T-helper 1 cell treated with Interleukin-12 subunit alpha and Interleukin-12 subunit beta and Interleukin-4 antibody, amounts not matched to agents 30 μg/mL and 1 μg/mL, for 36 hours (primary cell): ENCODE measurements around the gene FAM3B.

Experiments
- H3K27ac Mint-ChIP-seq: one replicate; pipeline ENCODE4 v1.8.0; 2021; ENCODE audit warnings: mild to moderate bottlenecking, mixed read lengths
- H3K27me3 Mint-ChIP-seq: one replicate; pipeline ENCODE4 v1.8.0; 2021; ENCODE audit warnings: low read depth, mixed read lengths
- H3K36me3 Mint-ChIP-seq: one replicate; pipeline ENCODE4 v1.8.0; 2021; ENCODE audit warnings: low read depth, mixed read lengths
- H3K4me1 Mint-ChIP-seq: one replicate; pipeline ENCODE4 v1.8.0; 2021; ENCODE audit warnings: low read depth, mixed read lengths
- H3K4me3 Mint-ChIP-seq: one replicate; pipeline ENCODE4 v1.8.0; 2021; ENCODE audit warnings: mild to moderate bottlenecking, moderate library complexity, mixed read lengths
- H3K9me3 Mint-ChIP-seq: one replicate; pipeline ENCODE4 v1.8.0; 2021; ENCODE audit warnings: mixed read lengths

Gene FAM3B

DNA sequence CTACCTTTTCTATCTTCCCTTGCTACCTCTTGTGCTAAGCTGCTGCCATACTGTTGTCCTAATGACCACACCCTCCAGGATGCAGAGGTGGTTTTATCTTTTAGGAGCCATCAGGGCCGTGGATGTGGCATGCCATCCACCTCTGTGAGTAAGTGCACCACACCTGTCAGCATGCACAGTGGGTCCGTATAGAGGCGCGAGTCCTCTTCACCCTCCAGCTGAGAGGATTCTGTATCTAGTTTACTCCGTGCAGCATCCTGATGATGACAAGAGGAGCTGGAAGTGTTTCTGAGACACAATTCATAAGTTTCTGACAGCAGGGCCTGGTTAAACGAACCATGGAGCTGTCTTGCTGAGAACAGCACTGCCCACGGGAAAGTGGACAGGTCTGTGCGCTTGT, 11.2 kb downstream of the FAM3B start:
- no peak overlapping the region for H3K4me3 Mint-ChIP-seq

DNA sequence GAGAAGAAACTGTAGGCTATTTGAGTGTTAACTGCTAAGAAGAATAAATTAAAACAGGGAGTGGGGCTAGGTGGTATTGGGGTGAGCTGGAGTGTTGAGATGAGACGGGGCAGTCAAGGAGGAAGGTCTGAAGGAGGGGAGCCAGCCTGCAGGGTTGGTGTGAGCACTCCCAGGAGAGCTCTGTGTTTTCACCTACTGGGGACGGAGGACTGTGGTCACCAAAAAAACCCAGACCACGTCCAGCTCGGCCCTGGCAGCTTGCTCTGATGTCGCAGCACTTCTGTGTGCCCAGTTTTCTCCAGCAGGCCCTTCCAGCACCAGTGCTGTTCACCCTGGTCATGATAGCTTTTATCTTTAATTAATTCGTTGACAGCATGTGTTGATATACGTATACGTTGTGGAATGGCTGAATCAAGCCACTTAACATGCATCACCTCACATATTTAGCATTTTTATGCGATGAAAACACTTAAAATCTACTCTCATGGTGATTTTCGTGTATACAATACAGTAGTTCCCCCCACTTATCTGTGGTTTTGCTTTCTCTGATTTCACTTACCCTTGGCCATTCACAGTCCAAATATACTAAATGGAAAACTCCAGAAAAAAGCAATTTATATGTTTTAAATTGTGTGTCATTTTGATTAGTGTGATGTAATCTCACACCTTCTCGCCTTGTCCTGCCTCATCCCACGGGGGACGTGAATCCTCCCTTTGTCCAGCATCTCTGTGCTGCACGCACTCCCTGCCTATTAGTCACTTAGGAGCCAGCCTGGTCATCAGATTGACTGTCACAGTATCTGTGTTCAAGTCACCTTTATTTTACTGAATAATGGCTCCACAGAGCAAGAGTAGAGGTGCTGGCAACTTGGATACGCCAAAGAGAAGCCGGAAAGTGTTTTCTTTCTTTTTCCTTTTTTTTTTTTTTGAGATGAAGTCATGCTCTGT, 12.3 kb downstream of the FAM3B start:
- Mint-ChIP-seq H3K27ac (no peak overlapping the region), H3K36me3 (peaks cover 3% of the 10 kb centered on the region)

More for the DNA sequence above, 11.2 kb downstream of the FAM3B start:
- H3K36me3 Mint-ChIP-seq = no peaks in the 10 kb centered on the region
- H3K9me3 Mint-ChIP-seq = no peaks in the 10 kb centered on the region
- H3K27me3 Mint-ChIP-seq = peaks cover 25% of the 10 kb centered on the region
- H3K4me1 Mint-ChIP-seq = no peaks in the 10 kb centered on the region
- no peak overlapping the region for H3K27ac Mint-ChIP-seq

DNA sequence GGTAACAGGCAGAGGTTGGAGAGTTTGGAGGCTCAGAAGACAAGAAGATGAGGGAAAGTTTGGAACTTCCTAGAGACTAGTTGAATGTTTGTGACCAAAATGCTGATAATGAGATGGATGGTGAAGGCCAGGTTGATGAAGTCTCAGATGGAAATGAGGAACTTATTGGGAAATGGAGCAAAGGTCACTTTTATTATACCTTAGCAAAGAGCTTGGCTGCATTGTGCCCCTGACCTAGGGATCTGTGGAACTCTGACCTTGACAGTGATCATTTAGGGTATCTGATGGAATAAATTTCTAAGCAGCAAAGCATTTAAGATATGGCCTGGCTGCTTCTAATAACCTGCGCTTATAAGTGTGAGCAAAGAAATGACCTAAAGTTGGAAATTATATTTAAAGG, 17.2 kb downstream of the FAM3B start:
- Mint-ChIP-seq H3K27me3 (peaks cover 36% of the 10 kb centered on the region), H3K36me3 (peaks cover 3% of the 10 kb centered on the region), H3K4me3 (no peak overlapping the region), H3K4me1 (no peaks in the 10 kb centered on the region), H3K9me3 (peaks cover 10% of the 10 kb centered on the region), H3K27ac (no peak overlapping the region)

More for the DNA sequence above, 12.3 kb downstream of the FAM3B start:
- Mint-ChIP-seq H3K9me3 (peaks cover 7% of the 10 kb centered on the region), H3K27me3 (peaks cover 36% of the 10 kb centered on the region), H3K4me3 (no peak overlapping the region), H3K4me1 (no peaks in the 10 kb centered on the region)

DNA sequence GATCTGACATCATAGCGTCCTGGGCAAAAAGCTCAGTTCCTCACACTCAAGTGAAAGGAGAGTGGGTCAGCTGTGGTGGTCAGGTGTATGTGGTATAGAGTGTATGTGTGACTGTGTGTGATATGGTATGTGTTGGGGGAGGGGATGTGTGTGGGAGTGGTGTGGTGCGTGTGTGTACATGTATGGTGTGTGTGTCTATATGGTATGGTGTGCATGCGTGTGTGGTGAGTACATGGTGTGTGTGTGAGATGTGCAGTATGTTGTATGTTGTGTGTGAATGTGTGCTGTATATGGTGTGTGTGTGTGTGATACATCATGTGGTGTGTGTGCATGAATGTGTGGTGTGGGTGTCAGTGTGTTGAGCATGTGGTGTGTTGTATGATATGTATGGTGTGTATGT, 20.9 kb downstream of the FAM3B start:
- H3K27ac Mint-ChIP-seq = no peak overlapping the region
- no peak overlapping the region for H3K4me3 Mint-ChIP-seq
- H3K36me3 Mint-ChIP-seq = peaks cover 3% of the 10 kb centered on the region
- no peaks in the 10 kb centered on the region for H3K4me1 Mint-ChIP-seq
- peaks cover 34% of the 10 kb centered on the region for H3K27me3 Mint-ChIP-seq
- peaks cover 15% of the 10 kb centered on the region for H3K9me3 Mint-ChIP-seq

DNA sequence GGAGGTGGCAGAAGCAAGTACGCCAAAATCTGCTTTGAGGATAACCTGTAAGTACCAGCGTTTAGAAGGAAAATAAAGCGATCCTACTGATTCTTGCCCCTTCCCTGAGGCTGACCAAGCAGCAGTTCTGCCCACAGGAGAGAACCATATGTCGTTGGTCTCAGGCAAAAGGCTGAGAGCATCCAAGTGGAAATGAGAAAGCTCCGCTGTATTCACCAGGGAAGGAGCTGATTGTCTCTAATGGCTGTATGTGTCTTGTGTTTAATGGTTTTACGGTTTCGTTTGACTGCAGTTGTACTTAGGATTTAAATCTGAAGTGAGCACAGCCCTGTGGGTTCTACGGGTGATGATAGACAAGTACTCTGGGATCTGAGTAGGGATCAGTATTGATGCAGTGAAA, 21.9 kb downstream of the FAM3B start:
- H3K9me3 Mint-ChIP-seq = peaks cover 13% of the 10 kb centered on the region
- peaks cover 3% of the 10 kb centered on the region for H3K36me3 Mint-ChIP-seq
- no peaks in the 10 kb centered on the region for H3K4me1 Mint-ChIP-seq
- H3K27ac Mint-ChIP-seq = no peak overlapping the region
- H3K4me3 Mint-ChIP-seq = no peak overlapping the region
- peaks cover 24% of the 10 kb centered on the region for H3K27me3 Mint-ChIP-seq

DNA sequence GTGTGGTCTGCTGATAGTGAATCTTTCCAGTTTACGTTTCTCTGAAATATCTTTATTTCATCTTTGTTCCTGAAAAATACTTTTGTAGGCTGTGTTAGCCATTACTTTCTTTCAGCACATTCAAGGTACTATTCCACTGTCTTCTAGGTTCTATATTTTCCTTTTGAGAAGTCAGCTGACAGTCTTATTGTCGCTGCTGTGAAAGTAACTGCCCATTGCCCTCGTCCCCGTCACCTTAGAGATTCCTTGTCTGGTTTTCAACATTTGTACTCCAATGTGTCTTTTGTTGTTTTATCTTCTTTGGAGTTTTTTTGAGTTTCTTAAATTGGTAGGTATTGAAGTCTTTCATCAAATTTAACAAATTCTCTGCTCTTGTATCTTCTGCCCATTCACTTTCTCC, 25.4 kb downstream of the FAM3B start:
- Mint-ChIP-seq H3K27me3 (peaks cover 32% of the 10 kb centered on the region), H3K27ac (no peak overlapping the region), H3K9me3 (peaks cover 6% of the 10 kb centered on the region), H3K4me3 (no peak overlapping the region), H3K4me1 (no peaks in the 10 kb centered on the region), H3K36me3 (no peaks in the 10 kb centered on the region)

DNA sequence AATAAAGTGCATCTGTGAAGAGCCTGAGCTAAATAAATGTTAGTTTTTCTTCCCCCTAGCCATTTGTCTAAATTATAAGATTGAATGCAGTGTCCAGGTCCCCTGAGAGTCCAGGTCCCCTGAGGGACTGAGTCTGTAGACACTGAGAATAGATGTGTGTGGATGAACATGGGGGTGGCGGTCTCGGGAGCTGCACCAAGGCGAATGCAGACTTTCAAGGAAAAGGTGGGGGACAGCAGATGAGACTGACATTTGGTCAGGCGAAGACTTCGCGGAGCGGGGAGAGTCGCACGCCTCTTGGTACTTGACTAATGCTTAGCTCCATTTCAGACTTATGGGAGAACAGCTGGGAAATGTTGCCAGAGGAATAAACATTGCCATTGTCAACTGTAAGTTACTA, 27.5 kb downstream of the FAM3B start:
- no peaks in the 10 kb centered on the region for H3K36me3 Mint-ChIP-seq
- H3K27me3 Mint-ChIP-seq = peaks cover 34% of the 10 kb centered on the region
- H3K9me3 Mint-ChIP-seq = peaks cover 6% of the 10 kb centered on the region
- H3K4me3 Mint-ChIP-seq = no peak overlapping the region
- no peaks in the 10 kb centered on the region for H3K4me1 Mint-ChIP-seq
- H3K27ac Mint-ChIP-seq = no peak overlapping the region

DNA sequence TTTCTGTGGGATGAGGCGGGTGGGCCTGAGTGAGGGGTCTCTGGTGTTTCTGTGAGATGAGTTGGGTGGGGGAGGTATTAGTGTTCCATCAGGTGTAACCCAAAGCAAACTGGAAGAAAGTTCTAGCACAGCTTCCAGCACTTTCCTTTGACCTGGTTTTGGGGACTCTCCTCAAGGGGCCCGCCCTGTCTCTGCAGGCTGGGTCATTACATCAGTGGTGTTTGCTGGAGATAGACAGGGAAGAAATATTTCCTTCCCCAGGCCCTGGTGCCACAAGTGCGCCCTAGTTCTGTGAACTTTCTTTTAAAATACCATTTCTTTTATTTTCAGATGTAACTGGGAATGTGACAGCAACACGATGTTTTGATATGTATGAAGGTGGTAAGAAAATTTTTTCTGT, 28.8 kb downstream of the FAM3B start:
- peaks cover 6% of the 10 kb centered on the region for H3K9me3 Mint-ChIP-seq
- no peak overlapping the region for H3K27ac Mint-ChIP-seq
- H3K4me3 Mint-ChIP-seq = no peak overlapping the region
- H3K36me3 Mint-ChIP-seq = no peaks in the 10 kb centered on the region
- peaks cover 28% of the 10 kb centered on the region for H3K27me3 Mint-ChIP-seq
- no peaks in the 10 kb centered on the region for H3K4me1 Mint-ChIP-seq

DNA sequence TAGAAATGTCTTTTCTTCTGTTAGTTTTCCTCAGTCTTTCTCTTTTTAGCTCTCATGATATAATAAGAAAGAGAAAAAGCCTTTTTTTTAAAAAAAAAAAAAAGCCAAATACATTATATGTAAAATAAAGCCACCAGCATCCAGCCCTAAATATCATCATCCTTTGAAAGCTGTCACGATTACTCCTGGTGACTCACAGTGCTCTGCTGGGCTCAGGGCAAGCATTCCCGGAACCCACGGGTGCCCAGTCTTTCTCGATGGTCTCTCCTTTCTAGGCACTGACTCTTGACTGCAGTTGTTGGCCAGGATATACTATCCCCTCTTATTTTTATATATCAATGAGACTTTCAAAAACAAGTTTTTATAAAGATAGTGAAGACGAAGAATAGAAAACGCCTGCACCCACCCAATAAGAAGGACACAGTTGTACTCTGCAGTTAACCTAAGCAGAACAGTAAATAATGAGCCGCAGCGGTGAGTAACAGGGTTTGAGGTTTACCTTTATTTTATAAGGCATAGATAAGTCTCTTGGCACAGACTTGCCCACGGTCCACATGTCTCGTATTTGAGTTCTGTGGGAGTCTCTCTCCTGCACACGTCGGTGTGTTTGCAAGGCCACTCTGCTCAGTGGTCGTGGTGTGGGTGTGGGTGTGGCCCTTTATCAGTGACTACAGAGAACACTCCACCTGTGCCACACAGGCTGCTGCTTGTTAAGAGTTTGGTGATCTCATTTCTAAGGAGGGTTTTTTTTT, 29.5 kb downstream of the FAM3B start:
- H3K9me3 Mint-ChIP-seq = peaks cover 6% of the 10 kb centered on the region
- H3K36me3 Mint-ChIP-seq = no peaks in the 10 kb centered on the region
- H3K4me1 Mint-ChIP-seq = no peaks in the 10 kb centered on the region
- H3K27me3 Mint-ChIP-seq = peaks cover 28% of the 10 kb centered on the region
- H3K4me3 Mint-ChIP-seq = no peak overlapping the region
- H3K27ac Mint-ChIP-seq = no peak overlapping the region

DNA sequence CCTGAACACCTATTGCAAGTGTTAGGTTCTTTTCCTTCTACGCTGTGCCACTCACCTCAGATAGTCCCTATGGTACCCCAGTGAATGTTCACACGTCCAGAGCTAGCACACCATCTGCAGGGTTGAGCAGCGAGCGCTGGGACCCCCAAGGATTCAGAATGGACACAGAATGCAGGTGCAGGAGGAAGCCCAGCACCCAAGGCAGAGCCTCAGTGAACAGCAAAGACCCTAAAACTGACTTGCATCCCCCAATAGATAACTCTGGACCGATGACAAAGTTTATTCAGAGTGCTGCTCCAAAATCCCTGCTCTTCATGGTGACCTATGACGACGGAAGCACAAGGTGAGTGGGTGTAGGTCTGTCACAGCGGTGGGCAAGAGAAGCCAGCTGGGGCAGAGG, 30.2 kb downstream of the FAM3B start:
- Mint-ChIP-seq H3K4me3 (no peak overlapping the region), H3K9me3 (peaks cover 6% of the 10 kb centered on the region), H3K27ac (no peak overlapping the region), H3K36me3 (no peaks in the 10 kb centered on the region), H3K4me1 (no peaks in the 10 kb centered on the region), H3K27me3 (peaks cover 23% of the 10 kb centered on the region)

DNA sequence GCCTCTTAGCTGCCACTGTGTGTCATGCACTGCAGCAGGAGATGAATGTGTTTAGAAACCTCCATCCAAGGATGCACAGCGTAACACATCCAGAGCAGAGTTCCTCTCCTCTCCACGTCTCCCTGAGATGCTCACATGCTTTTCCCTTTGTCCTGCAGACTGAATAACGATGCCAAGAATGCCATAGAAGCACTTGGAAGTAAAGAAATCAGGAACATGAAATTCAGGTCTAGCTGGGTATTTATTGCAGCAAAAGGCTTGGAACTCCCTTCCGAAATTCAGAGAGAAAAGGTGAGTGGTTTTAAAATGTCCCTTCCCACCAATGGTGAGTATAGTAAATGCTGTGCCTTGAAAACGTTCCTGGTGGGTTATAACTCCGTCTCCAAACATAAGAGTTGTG, 31.8 kb downstream of the FAM3B start:
- no peak overlapping the region for H3K27ac Mint-ChIP-seq
- H3K36me3 Mint-ChIP-seq = no peaks in the 10 kb centered on the region
- H3K27me3 Mint-ChIP-seq = peaks cover 18% of the 10 kb centered on the region
- no peak overlapping the region for H3K4me3 Mint-ChIP-seq
- no peaks in the 10 kb centered on the region for H3K9me3 Mint-ChIP-seq
- no peaks in the 10 kb centered on the region for H3K4me1 Mint-ChIP-seq

DNA sequence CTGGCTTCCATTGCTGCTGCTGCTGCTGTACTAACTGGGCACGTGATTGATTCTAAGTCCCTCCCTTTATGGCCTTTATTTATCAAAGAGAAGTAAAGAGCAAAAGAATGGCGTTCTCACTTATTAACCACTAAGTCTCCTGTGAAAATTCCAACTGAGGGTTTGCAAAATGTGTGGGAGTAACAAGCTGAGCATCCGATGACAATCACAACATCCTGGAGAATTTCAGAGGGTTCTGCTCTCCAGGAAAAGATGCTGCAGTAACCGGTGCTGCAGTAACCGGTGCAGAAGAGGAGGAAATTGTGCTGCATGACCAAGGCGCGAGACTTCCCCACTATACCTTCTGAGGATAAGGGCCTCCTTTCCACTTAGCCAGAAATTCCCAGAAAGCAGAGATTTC, 32.5 kb downstream of the FAM3B start:
- Mint-ChIP-seq H3K27me3 (peaks cover 22% of the 10 kb centered on the region), H3K4me1 (no peaks in the 10 kb centered on the region), H3K9me3 (no peaks in the 10 kb centered on the region), H3K36me3 (no peaks in the 10 kb centered on the region), H3K27ac (no peak overlapping the region), H3K4me3 (no peak overlapping the region)

DNA sequence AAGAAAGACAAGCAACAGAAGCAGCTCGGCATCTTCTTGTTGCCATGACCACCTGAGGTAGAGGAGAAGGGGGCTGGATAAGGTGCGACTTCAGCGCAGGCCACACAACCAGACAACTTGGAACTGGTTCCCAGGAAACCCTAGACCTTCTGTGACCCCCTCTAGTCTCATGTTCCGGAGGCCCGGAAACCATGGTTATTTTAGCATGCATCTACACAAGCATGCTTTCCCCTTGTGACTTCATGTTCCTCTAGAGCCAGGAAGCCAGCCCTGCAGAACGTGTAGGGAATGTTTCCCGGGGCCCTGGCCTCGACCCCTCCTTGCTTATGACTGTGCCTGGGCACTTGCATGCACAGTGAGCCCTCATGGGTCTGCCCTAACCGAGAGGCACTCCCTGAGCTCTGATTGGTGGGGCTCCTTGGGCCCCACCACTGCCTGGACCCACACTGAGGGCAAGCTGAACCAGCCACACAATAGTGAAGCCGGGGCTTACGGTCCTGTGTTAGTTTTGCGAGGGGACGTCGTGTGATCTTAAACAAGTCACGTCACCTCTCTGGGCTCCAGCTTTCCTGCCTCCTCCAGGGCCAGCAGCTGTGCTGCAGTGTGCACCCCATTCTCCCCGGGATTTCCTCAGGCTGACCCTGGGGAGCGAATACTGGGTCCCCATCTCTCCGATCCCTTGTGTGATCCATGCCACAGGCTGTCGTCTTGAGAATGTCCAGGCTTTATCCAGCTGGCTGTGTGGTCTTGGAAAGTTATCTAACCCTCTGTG, 33.2 kb downstream of the FAM3B start:
- Mint-ChIP-seq H3K27me3 (peaks cover 26% of the 10 kb centered on the region), H3K4me3 (no peak overlapping the region), H3K27ac (no peak overlapping the region), H3K4me1 (peaks cover 5% of the 10 kb centered on the region), H3K9me3 (no peaks in the 10 kb centered on the region), H3K36me3 (no peaks in the 10 kb centered on the region)

DNA sequence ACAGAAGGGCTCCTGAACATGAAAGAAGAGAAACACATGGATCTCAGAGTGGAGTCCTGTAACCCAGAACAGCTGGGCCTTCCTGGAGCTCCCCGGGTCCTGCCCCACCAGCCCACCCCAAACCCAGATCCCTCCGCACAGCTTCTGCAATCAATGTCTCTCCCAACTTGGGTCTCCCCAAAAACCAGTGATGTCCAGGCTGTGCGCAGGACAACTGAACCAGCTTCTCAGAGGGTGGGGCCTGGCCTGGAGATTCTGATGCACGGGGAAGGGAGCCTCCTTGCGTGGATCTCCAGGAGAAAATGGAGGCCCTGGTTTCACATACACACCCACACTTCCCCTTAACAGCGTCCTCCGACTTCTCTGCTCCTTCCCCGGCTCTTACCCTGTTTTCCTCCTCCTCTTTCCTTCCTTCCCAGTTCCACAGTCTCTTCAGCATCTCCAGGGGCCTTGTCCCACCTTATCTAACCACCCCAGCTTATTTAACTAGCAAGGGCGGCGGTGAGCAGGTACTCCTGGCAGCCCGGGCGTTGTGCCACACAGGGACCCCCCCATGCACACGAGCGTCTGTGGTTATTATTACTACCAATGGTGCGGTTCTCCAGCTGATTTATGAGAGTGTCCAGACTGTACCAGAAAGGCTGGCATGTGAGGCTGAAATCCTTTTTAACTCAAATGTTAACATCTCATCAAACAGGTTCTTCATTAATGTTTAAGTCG, 34.0 kb downstream of the FAM3B start:
- H3K27ac Mint-ChIP-seq = no peak overlapping the region
- no peak overlapping the region for H3K4me3 Mint-ChIP-seq
- H3K4me1 Mint-ChIP-seq = peaks cover 6% of the 10 kb centered on the region
- H3K36me3 Mint-ChIP-seq = no peaks in the 10 kb centered on the region
- H3K27me3 Mint-ChIP-seq = peaks cover 32% of the 10 kb centered on the region
- no peaks in the 10 kb centered on the region for H3K9me3 Mint-ChIP-seq
